HL-60/S4 treated with retinoic acid at 250 ng/mL for 4 days and 3 days (cell line): Measurements from ENCODE around the gene CD19.
"Not testable (repeated sequence)": the region's sequence is repeated elsewhere in the genome, so short reads cannot be mapped to it uniquely, and the experiment has no call there.

Experiments
- in situ Hi-C: fragments of 300-500 bp; cut with MboI; formaldehyde crosslinking; loops from 2 replicates; pipeline ENCODE4 v1.7.0; 2022; ENCODE audit warnings: low sequenced_read_pairs

The CD19 gene

GRCh38 chr16:28905800-28906372 is 25.9 kb upstream of the CD19 start:
- in situ Hi-C loops, result no loop called here

DNA sequence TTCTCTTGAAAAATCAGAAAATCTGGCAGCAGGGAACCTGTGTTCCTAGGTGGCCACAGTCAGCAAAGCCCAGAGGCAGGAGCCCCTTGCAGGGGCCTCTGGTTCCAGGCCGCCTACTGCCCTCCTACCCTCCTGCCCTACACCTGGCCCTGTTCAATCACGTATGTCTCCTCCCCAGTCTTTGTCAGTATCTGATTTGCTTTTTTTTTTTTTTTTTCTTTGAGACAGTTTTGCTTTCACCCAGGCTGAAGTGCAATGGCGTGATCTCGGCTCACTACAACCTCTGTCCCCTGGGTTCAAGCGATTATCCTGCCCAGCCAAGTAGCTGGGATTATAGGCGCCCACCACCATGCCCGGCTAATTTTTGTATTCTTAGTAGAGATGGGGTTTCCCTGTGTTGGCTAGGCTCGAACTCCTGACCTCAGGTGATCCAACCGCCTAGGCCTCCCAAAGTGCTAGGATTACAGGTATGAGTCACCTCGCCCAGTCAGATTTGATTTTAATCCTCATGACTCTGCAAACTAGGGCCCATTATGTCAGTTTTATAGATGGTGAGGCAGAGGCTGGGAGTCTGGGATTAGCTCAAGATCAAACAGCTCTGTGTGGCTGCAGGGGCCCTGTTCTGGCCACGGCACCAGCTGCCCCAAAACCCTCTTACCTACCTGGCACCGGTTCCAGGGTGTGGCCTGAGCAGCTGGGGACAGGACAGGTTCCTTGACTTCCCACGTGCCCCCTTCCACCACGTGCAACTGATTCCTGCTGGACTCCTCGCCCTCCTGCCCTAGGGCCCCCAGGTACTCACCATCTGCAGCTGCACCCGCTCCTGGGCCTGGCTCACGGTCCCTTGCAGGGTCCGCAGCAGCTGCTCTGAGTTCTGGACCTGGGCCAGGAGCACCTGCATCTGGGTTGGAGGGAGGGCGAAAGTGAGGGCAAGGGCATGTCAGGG is 21.4 kb upstream of the CD19 start:
- in situ Hi-C loops, result no loop called here

- in situ Hi-C loops, result no loop called here
These were observed 19.2 kb upstream of the CD19 start for GRCh38 chr16:28912558-28912957.

DNA sequence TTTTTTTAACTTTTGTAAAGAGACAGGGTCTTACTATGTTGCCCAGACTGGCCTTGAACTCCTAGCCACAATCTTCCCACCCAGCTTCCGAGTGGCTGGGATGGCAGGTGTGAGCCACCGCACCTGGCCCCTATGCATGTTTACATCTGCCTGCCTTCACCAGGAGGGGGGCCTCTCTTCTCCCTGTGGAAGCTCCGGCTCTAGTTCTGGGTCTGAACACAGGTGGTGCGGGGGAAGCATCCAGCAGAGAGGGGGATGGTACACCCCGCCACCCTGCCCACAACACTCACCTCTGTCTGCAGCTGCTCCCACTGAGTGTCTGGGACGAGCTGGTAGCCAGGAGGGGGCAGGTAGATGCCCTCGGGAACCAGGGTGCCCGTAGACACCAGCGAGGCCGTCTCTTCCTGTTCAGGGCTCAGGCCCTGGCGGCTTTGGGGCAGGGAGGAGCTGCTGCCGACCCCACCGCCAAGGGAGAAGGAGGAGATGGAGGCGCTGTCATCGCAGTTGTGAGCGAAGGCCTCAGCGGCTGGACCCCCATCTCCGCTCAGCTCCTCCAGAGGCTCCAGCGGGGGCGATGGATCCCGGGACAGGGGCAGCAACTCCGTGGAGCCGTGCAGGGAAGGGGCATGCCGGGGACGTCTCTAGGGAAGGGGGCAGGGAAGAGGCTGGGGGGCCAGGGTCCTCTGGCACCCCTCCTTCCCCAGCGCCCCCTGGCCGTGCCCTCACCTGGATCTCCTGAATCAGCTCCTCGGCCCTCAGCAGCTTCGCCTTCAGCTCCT is 17.6 kb upstream of the CD19 start:
- in situ Hi-C loops, result no loop called here

DNA sequence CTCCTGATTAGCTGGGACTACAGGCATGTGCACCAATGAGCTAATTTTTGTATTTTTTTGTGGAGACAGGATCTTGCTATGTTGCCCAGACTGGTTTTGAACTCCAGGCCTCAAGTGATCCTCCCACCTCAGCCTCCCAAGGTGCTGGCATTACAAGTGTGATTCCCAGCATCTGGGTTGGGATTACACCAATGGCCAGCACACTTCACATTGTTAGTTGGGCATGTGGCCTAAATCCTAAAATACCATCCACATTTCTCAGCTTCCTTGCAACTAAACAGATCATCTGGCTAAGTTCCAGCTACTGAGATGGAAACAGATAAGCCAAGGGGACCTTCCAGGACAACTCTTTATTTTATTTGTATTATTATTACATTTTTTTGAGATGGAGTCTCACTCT is 16.6 kb upstream of the CD19 start:
- in situ Hi-C loops, result no loop called here

DNA sequence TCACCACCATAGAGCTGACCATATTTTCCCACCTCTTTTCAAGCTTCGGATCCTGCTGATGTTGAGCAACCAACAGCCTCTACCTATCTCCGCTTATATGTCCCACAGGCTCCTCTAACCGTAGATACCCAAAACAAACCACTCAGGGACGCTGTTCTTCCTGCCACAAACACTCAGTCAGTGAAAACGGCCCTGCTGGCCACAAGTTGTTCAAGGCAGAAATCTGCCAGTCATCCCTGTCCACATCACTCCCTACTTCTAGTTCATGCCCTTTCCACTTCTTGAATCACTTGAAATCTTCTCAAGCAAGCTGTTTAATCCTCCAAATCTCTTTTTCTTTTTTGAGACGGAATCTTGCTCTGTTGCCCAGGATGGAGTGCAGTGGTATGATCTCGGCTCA is 14.7 kb upstream of the CD19 start:
- in situ Hi-C loops, result no loop called here

- in situ Hi-C loops, result no loop called here
These were observed 13.1 kb upstream of the CD19 start for GRCh38 chr16:28918698-28919097.

- in situ Hi-C loops, result no loop called here
These were observed 8.6 kb upstream of the CD19 start for GRCh38 chr16:28923231-28923587.

GRCh38 chr16:28923652-28924398 is 7.9 kb upstream of the CD19 start:
- in situ Hi-C loops, result no loop called here

- in situ Hi-C loops, result no loop called here
These were observed 7.4 kb upstream of the CD19 start for GRCh38 chr16:28924399-28924761.

DNA sequence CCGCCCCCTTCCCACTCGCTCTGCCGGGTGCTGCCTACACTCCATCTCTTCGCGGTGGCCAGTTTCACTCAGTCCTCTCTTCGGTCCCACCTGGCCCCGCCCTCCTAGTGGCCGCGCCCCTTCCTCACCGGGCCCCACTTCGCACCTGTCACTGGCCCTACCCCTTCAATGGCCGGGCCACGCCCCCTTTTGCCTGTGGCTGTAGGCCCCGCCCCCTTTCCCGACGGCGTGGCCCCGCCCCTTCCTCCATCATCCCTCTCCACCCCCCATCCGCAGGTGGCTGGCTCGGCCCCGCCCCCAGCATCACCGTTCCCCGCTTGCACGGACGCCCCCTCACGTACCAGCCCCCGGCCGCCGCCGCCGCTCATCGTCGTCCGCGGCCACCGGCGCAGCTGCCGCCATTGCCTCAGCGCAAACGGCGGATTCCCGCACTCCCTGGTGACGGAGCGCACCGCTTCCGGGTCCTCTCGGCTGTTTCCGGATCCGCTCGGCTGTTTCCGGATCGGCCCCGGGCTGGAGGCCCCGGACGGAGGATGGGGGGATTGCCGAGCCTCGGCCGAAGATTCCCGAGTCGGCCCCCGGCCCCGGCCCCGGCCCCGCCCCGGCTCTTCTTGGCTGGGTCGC is 6.9 kb upstream of the CD19 start, which contains the start of gene RABEP2:
Gene RABEP2 (minus strand): TSS at position 477 of the 624 bp plus-strand sequence. CDS start 75 bp downstream, at position 402.
- in situ Hi-C loops, result no loop called here

DNA sequence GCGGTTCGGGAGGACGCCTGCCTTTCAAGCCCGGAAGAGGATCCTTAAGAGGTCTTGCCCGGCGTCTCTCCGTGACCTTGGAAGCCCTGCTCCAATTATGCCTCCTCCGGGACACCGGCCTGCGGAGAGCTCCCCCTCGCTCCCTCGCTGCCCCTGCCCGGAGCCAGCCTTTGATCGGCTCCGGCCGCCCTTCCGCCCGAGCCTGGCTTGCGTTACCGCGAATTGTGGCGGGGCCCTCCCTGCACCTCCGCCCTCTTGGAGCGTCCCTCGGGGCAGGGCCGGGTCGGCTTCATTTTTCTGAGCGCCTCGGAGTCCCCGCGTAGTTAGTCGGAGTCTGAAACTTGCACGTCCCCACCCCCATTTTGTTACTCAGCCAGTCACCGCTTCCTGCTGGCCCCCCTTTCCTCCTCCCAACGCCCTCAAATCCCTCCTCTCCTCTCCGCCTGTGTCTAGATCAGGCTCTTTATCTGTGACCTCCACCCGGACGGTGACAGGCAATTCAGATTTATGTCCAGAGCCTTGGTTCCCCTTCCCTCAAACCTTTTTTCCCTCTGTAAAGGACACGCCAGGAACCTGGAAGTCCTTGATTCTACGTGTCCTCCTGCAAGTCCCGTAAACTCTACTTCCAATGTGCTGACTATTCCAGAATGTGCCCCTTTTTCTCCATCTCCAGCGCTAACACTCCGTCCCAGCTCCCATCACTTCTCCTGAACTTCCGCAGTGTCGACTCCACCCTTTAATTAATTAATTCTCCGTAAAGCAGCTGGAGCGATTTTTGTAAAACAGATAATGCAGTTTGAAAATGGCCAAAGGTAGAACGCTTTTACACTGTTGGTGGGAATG is 6.2 kb upstream of the CD19 start:
- in situ Hi-C loops, result no loop called here

GRCh38 chr16:28926284-28926683 is 5.5 kb upstream of the CD19 start:
- in situ Hi-C loops, result not testable (repeated sequence)

DNA sequence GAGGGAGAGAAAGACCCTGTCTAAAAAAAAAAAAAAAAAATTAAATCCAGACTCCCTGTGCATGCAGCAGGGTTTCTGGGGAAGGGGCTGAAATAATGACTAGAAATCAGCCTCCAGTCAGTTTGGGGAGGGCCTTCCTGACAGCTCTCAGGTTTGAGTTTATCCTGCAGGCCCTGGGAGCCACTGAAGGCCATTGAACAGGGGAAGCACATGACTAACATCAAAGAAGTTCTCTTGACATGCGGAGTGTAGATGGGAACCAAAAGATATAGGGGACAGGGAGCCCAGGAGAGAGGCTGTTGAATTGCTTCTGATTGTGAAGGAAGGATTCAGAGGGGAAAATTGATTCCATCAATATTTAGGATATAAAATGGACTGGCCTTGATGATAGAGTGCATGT is 4.0 kb upstream of the CD19 start:
- in situ Hi-C loops, result no loop called here

DNA sequence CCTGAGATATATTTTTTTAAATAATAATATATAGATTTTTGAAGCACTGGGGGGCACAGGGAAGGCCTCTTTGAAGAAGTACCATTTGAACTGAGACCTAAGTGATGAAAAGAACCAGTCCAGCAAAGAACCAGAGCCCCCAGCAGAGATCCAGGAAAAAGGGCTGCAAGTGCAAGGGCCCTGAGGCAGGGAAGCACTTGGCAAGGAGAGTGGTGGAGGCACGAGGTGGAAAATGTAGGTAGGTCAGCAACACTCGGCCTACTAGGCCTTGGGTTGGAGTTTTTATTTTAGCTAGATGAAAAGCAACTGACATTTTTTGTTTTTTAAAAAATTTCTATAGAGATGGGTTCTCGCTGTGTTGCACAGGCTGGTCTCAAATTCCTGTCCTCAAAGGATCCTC is 1.6 kb upstream of the CD19 start:
- in situ Hi-C loops, result no loop called here

- in situ Hi-C loops, result no loop called here
These were observed 1.1 kb upstream of the CD19 start for GRCh38 chr16:28930652-28931051.

DNA sequence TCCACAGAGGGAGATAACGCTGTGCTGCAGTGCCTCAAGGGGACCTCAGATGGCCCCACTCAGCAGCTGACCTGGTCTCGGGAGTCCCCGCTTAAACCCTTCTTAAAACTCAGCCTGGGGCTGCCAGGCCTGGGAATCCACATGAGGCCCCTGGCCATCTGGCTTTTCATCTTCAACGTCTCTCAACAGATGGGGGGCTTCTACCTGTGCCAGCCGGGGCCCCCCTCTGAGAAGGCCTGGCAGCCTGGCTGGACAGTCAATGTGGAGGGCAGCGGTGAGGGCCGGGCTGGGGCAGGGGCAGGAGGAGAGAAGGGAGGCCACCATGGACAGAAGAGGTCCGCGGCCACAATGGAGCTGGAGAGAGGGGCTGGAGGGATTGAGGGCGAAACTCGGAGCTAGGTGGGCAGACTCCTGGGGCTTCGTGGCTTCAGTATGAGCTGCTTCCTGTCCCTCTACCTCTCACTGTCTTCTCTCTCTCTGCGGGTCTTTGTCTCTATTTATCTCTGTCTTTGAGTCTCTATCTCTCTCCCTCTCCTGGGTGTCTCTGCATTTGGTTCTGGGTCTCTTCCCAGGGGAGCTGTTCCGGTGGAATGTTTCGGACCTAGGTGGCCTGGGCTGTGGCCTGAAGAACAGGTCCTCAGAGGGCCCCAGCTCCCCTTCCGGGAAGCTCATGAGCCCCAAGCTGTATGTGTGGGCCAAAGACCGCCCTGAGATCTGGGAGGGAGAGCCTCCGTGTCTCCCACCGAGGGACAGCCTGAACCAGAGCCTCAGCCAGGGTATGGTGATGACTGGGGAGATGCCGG is 769 bp downstream of the CD19 start:
- in situ Hi-C loops, result no loop called here

DNA sequence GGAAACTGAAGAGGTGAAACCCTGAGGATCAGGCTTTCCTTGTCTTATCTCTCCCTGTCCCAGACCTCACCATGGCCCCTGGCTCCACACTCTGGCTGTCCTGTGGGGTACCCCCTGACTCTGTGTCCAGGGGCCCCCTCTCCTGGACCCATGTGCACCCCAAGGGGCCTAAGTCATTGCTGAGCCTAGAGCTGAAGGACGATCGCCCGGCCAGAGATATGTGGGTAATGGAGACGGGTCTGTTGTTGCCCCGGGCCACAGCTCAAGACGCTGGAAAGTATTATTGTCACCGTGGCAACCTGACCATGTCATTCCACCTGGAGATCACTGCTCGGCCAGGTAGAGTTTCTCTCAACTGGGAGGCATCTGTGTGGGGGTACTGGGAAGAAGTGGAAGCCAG is 1.4 kb downstream of the CD19 start:
- in situ Hi-C loops, result no loop called here

GRCh38 chr16:28935346-28935745 is 3.6 kb downstream of the CD19 start:
- in situ Hi-C loops, result no loop called here
